ENCODE data around the gene DDX55.

DNA sequence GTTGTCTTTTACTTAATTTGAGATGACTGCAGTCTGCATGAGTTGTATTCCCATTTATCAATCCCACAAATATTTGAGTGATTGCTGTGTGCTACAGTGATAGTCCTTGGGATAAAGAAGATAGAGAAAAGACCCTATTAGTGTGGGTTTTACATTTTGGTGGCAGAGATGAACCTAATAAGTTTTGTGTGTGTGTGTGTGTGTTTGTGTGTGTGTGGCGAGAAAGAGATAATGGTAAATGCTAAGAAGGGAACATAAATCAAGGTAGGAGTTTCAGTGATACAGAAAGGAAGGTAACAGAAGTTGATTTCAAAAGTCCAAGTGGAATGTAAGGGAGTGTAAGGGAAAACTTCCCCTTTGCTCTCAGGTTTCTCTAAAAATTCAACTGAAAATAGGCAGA is 2.6 kb upstream of the DDX55 start:
- TF ChIP-seq MXI1 (IDR thresholded peaks at IDR 0.05; ENCODE audit: borderline replicate concordance, low read depth, low read length) (no peak), POLR2A (IDR thresholded peaks at IDR 0.05; ENCODE audit: low read depth, low read length) (no peak), MAZ (IDR thresholded peaks at IDR 0.05; ENCODE audit: borderline replicate concordance, low read depth, low read length) (no peak), SMC3 (IDR thresholded peaks at IDR 0.05; ENCODE audit: low read depth, low read length) (no peak), BHLHE40 (IDR thresholded peaks at IDR 0.05; ENCODE audit: low read depth, low read length) (no peak), RFX5 (IDR thresholded peaks at IDR 0.05; ENCODE audit: low read depth, low read length) (no peak), FOS (IDR thresholded peaks at IDR 0.05; ENCODE audit: low read depth, low read length) (no peak), CEBPB (IDR thresholded peaks at IDR 0.05; ENCODE audit: low read depth, low read length) (no peak), RAD21 (IDR thresholded peaks at IDR 0.05; ENCODE audit: low read length) (no peak), MAFK (IDR thresholded peaks at IDR 0.05; ENCODE audit: low read depth, low read length) (no peak)
- TF ChIP-seq, protein P1, sequence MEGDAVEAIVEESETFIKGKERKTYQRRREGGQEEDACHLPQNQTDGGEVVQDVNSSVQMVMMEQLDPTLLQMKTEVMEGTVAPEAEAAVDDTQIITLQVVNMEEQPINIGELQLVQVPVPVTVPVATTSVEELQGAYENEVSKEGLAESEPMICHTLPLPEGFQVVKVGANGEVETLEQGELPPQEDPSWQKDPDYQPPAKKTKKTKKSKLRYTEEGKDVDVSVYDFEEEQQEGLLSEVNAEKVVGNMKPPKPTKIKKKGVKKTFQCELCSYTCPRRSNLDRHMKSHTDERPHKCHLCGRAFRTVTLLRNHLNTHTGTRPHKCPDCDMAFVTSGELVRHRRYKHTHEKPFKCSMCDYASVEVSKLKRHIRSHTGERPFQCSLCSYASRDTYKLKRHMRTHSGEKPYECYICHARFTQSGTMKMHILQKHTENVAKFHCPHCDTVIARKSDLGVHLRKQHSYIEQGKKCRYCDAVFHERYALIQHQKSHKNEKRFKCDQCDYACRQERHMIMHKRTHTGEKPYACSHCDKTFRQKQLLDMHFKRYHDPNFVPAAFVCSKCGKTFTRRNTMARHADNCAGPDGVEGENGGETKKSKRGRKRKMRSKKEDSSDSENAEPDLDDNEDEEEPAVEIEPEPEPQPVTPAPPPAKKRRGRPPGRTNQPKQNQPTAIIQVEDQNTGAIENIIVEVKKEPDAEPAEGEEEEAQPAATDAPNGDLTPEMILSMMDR (conservative IDR thresholded peaks at IDR 0.05; ENCODE audit: low read depth, low read length), result no peak
- TF ChIP-seq, protein P2, sequence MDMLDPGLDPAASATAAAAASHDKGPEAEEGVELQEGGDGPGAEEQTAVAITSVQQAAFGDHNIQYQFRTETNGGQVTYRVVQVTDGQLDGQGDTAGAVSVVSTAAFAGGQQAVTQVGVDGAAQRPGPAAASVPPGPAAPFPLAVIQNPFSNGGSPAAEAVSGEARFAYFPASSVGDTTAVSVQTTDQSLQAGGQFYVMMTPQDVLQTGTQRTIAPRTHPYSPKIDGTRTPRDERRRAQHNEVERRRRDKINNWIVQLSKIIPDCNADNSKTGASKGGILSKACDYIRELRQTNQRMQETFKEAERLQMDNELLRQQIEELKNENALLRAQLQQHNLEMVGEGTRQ (IDR thresholded peaks at IDR 0.05; ENCODE audit: low read depth, low read length), result no peak
- TF ChIP-seq, protein P3, sequence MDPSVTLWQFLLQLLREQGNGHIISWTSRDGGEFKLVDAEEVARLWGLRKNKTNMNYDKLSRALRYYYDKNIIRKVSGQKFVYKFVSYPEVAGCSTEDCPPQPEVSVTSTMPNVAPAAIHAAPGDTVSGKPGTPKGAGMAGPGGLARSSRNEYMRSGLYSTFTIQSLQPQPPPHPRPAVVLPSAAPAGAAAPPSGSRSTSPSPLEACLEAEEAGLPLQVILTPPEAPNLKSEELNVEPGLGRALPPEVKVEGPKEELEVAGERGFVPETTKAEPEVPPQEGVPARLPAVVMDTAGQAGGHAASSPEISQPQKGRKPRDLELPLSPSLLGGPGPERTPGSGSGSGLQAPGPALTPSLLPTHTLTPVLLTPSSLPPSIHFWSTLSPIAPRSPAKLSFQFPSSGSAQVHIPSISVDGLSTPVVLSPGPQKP (IDR thresholded peaks at IDR 0.05; ENCODE audit: borderline replicate concordance, low read depth, low read length), result no peak

Data from IMR-90 (cell line).